Tibial artery (tissue), 4 donors: Measurements from ENCODE around the gene BET1.

Experiments
- DNase-seq, 2 donors: peaks; one replicate each; pipeline ENCODE4 v3.0.0-alpha.2; 2019
- H3K27ac ChIP-seq, 2 donors: fragments of 200-600 bp; sonication (generic) in 1 of 2; 1 replicate in 1 of 2; 2 replicates in 1 of 2; pipeline ENCODE4 v1.5.1; 2018 to 2019; ENCODE audit warnings: mild to moderate bottlenecking in 1 of 2
- H3K27me3 ChIP-seq, 2 donors: fragments of 200-600 bp; sonication (generic) in 1 of 2; one replicate each; pipeline versions ENCODE4 v1.5.1 to v1.6.0; 2016 to 2019
- H3K36me3 ChIP-seq, 3 donors: fragments of 200-600 bp; sonication (generic) in 2 of 3; one replicate each; pipeline ENCODE4 v1.5.1; 2016 to 2019; ENCODE audit warnings: mild to moderate bottlenecking in 2 of 3
- H3K4me1 ChIP-seq, 4 donors: fragments of 200-600 bp; sonication (generic) in 2 of 4; 1 replicate in 3 of 4; 2 replicates in 1 of 4; pipeline ENCODE4 v1.5.1; 2016 to 2019
- H3K4me3 ChIP-seq, 2 donors: fragments of 200-600 bp; sonication (generic) in 1 of 2; 1 replicate in 1 of 2; 2 replicates in 1 of 2; pipeline ENCODE4 v1.5.1; 2018 to 2019; ENCODE audit warnings: mild to moderate bottlenecking in 2 of 2
- H3K9me3 ChIP-seq, 3 donors: fragments of 200-600 bp; sonication (generic) in 1 of 3; one replicate each; pipeline ENCODE4 v1.5.1; 2016 to 2019
- intact Hi-C: fragments of 100-400 bp; cut with DNase I; formaldehyde crosslinking; loops from one replicate; pipeline ENCODE4 v1.15.0; 2023; ENCODE audit warnings: low total_unique reads
- TF ChIP-seq, protein P1 (sequence below), 2 experiments: fragments of 200-600 bp in 1 of 2; fragments of 450-650 bp in 1 of 2; IDR thresholded peaks; one replicate each; pipeline ENCODE4 v1.5.1; 2017 to 2019; ENCODE audit warnings: antibody characterized with exemption in 2 of 2, mild to moderate bottlenecking in 1 of 2, moderate library complexity in 1 of 2

BET1 gene

DNA sequence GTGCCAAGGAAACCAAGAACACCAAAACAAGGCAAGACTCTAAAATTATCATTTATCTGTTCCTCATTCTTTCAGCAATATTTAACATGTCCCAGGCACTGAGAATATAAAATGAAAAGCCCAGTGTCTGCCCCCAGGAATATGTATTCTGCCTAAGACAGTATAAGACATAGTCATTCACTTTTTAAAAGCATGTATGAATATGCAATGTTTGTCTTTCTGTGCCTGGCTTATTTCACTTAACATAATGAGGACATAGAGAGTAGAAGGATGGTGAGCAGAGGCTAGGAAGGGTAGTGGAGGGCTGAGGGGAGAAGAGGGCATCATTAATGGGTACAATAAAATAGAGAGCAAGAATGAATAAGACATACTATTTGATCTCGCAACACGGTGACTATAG, 44.6 kb upstream of the BET1 start:
- intact Hi-C loops: no loop called here
- TF ChIP-seq, protein P1, sequence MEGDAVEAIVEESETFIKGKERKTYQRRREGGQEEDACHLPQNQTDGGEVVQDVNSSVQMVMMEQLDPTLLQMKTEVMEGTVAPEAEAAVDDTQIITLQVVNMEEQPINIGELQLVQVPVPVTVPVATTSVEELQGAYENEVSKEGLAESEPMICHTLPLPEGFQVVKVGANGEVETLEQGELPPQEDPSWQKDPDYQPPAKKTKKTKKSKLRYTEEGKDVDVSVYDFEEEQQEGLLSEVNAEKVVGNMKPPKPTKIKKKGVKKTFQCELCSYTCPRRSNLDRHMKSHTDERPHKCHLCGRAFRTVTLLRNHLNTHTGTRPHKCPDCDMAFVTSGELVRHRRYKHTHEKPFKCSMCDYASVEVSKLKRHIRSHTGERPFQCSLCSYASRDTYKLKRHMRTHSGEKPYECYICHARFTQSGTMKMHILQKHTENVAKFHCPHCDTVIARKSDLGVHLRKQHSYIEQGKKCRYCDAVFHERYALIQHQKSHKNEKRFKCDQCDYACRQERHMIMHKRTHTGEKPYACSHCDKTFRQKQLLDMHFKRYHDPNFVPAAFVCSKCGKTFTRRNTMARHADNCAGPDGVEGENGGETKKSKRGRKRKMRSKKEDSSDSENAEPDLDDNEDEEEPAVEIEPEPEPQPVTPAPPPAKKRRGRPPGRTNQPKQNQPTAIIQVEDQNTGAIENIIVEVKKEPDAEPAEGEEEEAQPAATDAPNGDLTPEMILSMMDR (IDR thresholded peaks at IDR 0.05): no peak
- Histone ChIP-seq H3K4me1 (no peaks in the 10 kb centered on the region), H3K9me3 (no peaks in the 10 kb centered on the region), H3K4me3 (no peak overlapping the region), H3K27me3 (no peaks in the 10 kb centered on the region), H3K27ac (no peak overlapping the region), H3K36me3 (no peaks in the 10 kb centered on the region)
- no peak for DNase-seq

GRCh38 chr7:94047956-94048355, 43.8 kb upstream of the BET1 start:
- Histone ChIP-seq H3K36me3 (no peaks in the 10 kb centered on the region), H3K9me3 (no peaks in the 10 kb centered on the region), H3K27ac (no peak overlapping the region), H3K4me3 (no peak overlapping the region), H3K27me3 (no peaks in the 10 kb centered on the region), H3K4me1 (no peaks in the 10 kb centered on the region)
- no peak for DNase-seq
- TF ChIP-seq, protein P1 (IDR thresholded peaks at IDR 0.05): no peak
- intact Hi-C loops: no loop called here

DNA sequence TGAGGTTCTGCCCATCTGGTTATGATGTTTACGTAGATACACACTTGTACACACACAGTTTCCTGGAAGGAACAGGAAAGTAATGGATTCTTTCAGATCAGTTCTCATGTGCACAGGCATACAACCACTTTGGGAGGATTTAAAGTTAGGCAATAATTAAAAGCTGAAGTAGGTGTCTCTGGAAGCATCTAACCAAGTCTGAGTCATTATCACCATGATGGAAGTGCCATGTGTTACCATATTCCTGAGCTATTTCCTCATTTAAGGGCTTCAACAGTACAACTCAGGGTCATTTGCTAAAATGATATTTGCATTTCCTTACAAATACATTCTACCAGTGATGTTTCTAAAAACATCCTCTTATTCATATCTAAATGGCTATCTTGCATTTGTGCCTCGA, 41.4 kb upstream of the BET1 start:
- intact Hi-C loops: no loop called here
- Histone ChIP-seq H3K27ac (no peak overlapping the region), H3K4me1 (no peaks in the 10 kb centered on the region), H3K27me3 (no peaks in the 10 kb centered on the region), H3K4me3 (no peak overlapping the region), H3K36me3 (no peaks in the 10 kb centered on the region), H3K9me3 (no peaks in the 10 kb centered on the region)
- TF ChIP-seq, protein P1 (IDR thresholded peaks at IDR 0.05): no peak
- DNase-seq: no peak

- no peak overlapping the region for H3K4me3 ChIP-seq
- TF ChIP-seq, protein P1 (IDR thresholded peaks at IDR 0.05): no peak
- no peaks in the 10 kb centered on the region for H3K9me3 ChIP-seq
- H3K4me1 ChIP-seq: no peaks in the 10 kb centered on the region
- H3K27ac ChIP-seq: no peak overlapping the region
- no peaks in the 10 kb centered on the region for H3K27me3 ChIP-seq
- H3K36me3 ChIP-seq: no peaks in the 10 kb centered on the region
- intact Hi-C loops: no loop called here
- DNase-seq: no peak
These were observed 40.7 kb upstream of the BET1 start for GRCh38 chr7:94044806-94045205.

DNA sequence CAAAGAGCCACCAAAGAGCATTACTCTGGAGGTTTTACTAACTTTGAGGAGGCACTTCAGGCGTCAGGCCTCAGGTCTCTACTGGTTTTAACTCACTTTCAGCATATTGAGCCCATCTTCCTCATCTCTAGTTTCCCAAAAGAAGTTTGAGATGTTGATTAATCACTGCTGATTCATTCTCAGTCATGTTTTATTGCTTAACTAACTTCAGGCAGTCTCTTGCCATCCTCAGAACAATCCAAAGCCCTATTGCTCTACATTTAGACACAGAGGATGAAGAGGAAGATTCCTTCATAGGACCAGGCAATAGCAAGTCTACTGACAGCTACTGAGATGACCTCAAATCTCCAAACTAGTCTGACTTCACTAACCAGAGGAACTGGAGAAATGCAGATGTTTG, 39.1 kb upstream of the BET1 start:
- no peak overlapping the region for H3K27ac ChIP-seq
- TF ChIP-seq, protein P1 (IDR thresholded peaks at IDR 0.05): no peak
- no peaks in the 10 kb centered on the region for H3K36me3 ChIP-seq
- H3K4me1 ChIP-seq: no peaks in the 10 kb centered on the region
- no peaks in the 10 kb centered on the region for H3K27me3 ChIP-seq
- H3K9me3 ChIP-seq: no peaks in the 10 kb centered on the region
- intact Hi-C loops: no loop called here
- no peak for DNase-seq
- no peak overlapping the region for H3K4me3 ChIP-seq

DNA sequence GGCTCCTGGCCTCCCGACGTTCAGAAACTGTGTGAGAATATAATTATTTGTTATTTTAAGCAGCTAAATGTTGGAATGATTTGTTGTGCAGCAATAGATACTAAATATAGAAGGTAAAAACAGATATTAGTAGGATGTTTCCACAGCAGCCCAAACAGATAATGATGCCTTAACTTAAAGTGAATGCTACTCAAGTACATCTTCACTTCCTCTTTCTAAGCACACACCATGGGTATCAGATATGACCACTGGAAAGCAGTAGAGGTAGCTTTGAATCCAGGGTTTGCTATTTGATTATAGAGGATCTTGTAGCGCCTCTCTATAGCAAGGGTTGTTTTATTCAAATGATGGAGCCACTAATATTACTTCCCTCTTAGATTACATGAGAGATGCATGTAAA, 38.2 kb upstream of the BET1 start:
- no peaks in the 10 kb centered on the region for H3K9me3 ChIP-seq
- no peak for DNase-seq
- H3K4me1 ChIP-seq: no peaks in the 10 kb centered on the region
- H3K27me3 ChIP-seq: no peaks in the 10 kb centered on the region
- no peak overlapping the region for H3K27ac ChIP-seq
- no peak overlapping the region for H3K4me3 ChIP-seq
- TF ChIP-seq, protein P1 (IDR thresholded peaks at IDR 0.05): no peak
- no peaks in the 10 kb centered on the region for H3K36me3 ChIP-seq
- intact Hi-C loops: no loop called here
